ENCODE data around the gene CCDC142.
"Not testable (repeated sequence)": the region's sequence is repeated elsewhere in the genome, so short reads cannot be mapped to it uniquely, and the experiment has no call there.

Gene CCDC142

DNA sequence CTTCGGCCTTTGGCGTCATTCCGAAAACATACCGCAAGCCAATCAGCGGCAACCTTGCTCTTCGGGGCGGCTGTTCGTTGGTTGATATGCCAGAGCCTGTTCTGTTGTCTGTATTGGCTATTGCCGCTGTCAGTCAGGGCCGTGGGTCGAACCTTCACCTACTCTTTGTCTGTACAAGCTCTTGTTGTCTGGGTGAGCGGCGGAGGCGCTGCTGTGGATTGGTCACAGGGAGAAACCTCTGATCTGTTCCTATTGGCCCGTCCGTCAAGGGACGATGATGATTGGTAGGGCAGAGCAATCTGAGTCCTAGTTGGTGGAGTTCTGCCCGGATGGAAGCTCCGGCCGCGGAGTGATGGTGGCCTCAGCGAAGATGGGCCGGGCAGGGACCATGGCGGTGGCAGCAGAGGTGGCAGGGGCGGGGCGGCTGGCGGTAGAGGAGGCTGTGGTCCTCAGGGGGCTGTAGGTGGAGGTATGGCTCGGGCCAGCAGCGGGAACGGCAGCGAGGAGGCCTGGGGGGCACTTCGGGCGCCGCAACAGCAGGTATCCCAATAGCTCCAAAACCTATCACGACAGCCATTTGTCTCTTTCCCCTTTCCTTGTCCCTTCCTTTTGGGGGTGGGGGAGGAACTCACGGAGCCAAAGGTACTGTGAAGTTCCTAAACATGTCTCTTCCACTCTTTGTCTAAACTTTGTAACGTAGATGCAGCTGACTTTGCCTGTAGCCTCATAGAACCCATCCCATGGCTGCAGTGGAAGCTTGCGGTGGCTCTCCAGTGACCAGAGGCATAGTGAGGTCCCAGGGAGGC lies 24.5 kb downstream of the CCDC142 start, which contains the start of gene WBP1:
WBP1 (plus strand) TSS at position 307 of the 806 bp plus-strand sequence; CDS start at position 472, 165 bp downstream.
- no peaks in the 10 kb centered on the region for H3K9me3 ChIP-seq (ENCODE audit: insufficient read depth, low read depth, low read length)
- peaks cover 10% of the 10 kb centered on the region for H3K4me1 ChIP-seq (ENCODE audit: insufficient read depth, low read length)
- peaks cover 17% of the 10 kb centered on the region for H3K36me3 ChIP-seq (ENCODE audit: insufficient read depth, low read depth, low read length)
- peak within 1 kb of the TSS; percentile 97 for H3K9ac ChIP-seq (ENCODE audit: low read depth, low read length)
- H3K4me3 ChIP-seq (ENCODE audit: low read length): peak within 1 kb of the TSS; percentile 95
- peak within 1 kb of the TSS; percentile 97 for H3K27ac ChIP-seq (ENCODE audit: low read length)
- no peaks in the 10 kb centered on the region for H3K27me3 ChIP-seq (ENCODE audit: insufficient read depth, low read length)

DNA sequence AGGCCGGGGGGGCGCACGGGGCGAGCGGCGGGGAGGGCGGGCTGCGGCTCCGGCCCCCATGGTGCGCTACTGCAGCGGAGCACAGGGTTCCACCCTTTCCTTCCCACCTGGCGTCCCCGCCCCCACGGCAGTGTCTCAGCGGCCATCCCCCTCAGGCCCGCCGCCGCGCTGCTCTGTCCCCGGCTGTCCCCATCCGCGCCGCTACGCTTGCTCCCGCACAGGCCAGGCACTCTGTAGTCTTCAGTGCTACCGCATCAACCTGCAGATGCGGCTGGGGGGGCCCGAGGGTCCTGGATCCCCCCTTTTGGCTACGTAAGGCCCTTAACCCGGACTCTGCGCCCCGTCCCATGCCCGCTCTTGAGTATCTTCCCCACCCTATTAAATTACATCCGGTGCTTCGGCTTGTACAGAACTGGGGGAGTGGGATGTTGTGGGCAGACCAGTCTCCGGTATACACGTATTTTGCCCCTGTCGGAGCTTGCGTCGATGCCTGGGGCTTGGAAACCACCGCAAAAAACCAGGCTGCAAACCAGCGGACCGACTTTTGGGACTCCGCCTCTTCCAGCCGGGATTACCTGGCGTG lies 25.2 kb downstream of the CCDC142 start:
- Histone ChIP-seq H3K27ac (ENCODE audit: low read length) (peak overlapping the region; percentile 97), H3K4me1 (ENCODE audit: insufficient read depth, low read length) (peaks cover 10% of the 10 kb centered on the region), H3K9me3 (ENCODE audit: insufficient read depth, low read depth, low read length) (no peaks in the 10 kb centered on the region), H3K36me3 (ENCODE audit: insufficient read depth, low read depth, low read length) (peaks cover 10% of the 10 kb centered on the region), H3K9ac (ENCODE audit: low read depth, low read length) (peak overlapping the region; percentile 97), H3K27me3 (ENCODE audit: insufficient read depth, low read length) (no peaks in the 10 kb centered on the region), H3K4me3 (ENCODE audit: low read length) (peak overlapping the region; percentile 95)

DNA sequence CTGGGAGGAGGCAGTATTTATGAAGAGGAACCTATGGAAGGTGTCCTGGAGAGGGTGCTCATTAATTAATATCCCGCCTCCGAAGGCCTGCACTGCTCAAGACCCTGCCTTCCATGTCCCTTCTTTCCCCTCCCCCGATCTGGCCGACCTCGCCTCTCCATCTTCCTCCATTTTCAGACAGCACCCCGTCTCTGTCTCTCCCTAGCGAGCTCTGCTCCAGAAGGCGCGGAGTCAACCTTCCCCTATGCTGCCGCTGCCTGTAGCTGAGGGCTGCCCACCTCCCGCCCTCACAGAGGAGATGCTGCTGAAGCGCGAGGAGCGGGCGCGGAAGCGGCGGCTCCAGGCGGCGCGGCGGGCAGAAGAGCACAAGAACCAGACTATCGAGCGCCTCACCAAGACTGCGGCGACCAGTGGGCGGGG lies 25.7 kb downstream of the CCDC142 start:
- no peaks in the 10 kb centered on the region for H3K9me3 ChIP-seq (ENCODE audit: insufficient read depth, low read depth, low read length)
- H3K27me3 ChIP-seq (ENCODE audit: insufficient read depth, low read length): no peaks in the 10 kb centered on the region
- peak overlapping the region; percentile 18 for H3K27ac ChIP-seq (ENCODE audit: low read length)
- H3K36me3 ChIP-seq (ENCODE audit: insufficient read depth, low read depth, low read length): peaks cover 5% of the 10 kb centered on the region; the same call in 1 of the 2 replicates
- peaks cover 10% of the 10 kb centered on the region for H3K4me1 ChIP-seq (ENCODE audit: insufficient read depth, low read length)
- H3K4me3 ChIP-seq (ENCODE audit: low read length): peak overlapping the region; percentile 95
- H3K9ac ChIP-seq (ENCODE audit: low read depth, low read length): peak overlapping the region; percentile 97

DNA sequence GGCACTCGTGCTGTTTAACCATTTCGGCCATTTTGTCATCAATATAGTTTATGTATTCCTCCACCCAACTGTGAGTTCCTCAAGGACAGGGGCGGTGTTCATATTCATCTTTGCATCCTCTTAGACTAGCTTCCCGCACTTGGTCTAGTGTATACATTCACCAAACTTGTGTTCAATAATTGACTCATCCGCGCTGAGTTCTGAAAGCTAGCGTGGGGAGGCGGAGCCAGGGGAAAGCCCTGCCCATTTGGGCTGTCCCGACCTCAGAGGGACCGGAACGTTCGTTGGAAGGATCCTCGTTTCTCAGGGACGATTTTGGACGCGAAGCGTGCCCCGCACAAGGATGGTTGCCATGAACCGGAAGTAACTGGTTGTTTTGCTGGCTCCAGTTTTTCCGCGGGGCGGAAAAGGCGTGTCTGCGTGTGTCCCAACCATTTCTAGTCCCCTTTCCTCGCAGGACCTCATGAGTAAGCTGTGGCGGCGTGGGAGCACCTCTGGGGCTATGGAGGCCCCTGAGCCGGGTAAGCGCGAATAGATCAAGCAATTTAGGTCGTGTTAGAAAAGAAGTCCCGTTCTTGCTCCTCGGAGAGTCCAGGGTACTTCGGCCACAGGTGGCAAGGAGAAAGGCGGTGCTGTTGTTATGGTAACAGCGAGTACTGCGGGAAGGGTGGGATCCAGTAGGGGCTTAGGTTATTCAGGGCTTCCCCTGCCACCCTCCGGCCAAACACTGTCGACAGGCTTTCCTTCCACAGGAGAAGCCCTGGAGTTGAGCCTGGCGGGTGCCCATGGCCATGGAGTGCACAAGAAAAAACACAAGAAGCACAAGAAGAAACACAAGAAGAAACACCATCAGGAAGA lies 27.9 kb downstream of the CCDC142 start, which contains the start of gene INO80B:
INO80B (plus strand) TSS at position 434 of the 858 bp plus-strand sequence; CDS start at position 464, 30 bp downstream.
- Histone ChIP-seq H3K9me3 (ENCODE audit: insufficient read depth, low read depth, low read length) (no peaks in the 10 kb centered on the region), H3K9ac (ENCODE audit: low read depth, low read length) (peak within 1 kb of the TSS; percentile 66; the same call in 1 of the 2 replicates), H3K36me3 (ENCODE audit: insufficient read depth, low read depth, low read length) (no peaks in the 10 kb centered on the region), H3K27ac (ENCODE audit: low read length) (peak within 1 kb of the TSS; percentile 32), H3K4me3 (ENCODE audit: low read length) (peak within 1 kb of the TSS; percentile 88), H3K27me3 (ENCODE audit: insufficient read depth, low read length) (no peaks in the 10 kb centered on the region), H3K4me1 (ENCODE audit: insufficient read depth, low read length) (peaks cover 10% of the 10 kb centered on the region)

DNA sequence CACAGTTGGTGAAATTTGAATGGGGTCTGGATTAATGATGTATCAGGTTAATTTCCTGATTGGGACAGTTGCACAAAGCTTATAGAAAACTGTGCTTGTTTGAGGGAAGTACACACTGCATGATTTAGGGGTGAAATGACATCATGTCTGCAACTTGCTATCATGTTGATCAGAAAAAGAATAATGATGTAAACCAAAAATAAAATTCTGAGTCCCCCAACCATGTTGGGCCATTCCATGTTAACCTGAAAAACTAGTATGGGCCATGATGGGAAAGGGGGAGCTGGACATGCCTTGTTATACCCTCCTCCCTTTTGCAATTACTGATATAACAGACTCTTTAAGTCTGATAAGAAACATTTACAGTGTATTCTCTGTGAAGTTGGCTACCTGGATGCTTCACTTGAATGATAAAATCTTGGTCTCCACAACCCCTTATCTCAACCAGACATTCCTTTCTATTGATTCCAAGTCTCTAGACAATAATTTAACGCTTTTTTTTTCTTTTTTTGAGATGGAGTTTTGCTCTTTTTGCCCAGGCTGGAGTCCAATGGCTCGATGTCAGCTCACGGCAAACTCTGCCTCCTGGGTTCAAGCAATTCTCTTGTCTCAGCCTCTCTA lies 32.1 kb downstream of the CCDC142 start:
- H3K4me3 ChIP-seq (ENCODE audit: low read length): no peak overlapping the region
- H3K9me3 ChIP-seq (ENCODE audit: insufficient read depth, low read depth, low read length): no peaks in the 10 kb centered on the region
- H3K27ac ChIP-seq (ENCODE audit: low read length): no peak overlapping the region
- H3K9ac ChIP-seq (ENCODE audit: low read depth, low read length): no peak overlapping the region
- peaks cover 3% of the 10 kb centered on the region; the same call in 1 of the 2 replicates for H3K4me1 ChIP-seq (ENCODE audit: insufficient read depth, low read length)
- H3K27me3 ChIP-seq (ENCODE audit: insufficient read depth, low read length): no peaks in the 10 kb centered on the region
- no peaks in the 10 kb centered on the region for H3K36me3 ChIP-seq (ENCODE audit: insufficient read depth, low read depth, low read length)

DNA sequence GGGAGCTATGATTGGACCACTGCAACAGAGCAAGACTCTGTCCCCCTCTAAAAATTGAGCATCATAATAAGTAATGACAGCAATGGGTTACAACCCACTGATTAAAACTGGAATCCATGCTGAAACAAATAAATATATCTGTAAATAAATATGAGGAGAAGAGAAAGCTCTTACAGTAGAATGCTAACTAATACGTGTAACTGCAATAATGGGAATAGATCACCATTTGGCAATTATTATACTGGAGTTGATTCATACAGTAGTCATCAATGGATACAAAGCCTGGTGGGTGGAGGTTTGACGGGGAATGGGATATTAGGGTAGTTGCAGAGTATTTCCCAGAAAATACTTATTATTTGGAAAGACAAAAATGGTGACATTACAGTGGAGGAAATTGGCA lies 34.0 kb downstream of the CCDC142 start:
- Histone ChIP-seq H3K27ac (ENCODE audit: low read length) (no peak overlapping the region), H3K4me3 (ENCODE audit: low read length) (no peak overlapping the region), H3K27me3 (ENCODE audit: insufficient read depth, low read length) (peaks cover 9% of the 10 kb centered on the region; the same call in 1 of the 2 replicates), H3K9me3 (ENCODE audit: insufficient read depth, low read depth, low read length) (no peaks in the 10 kb centered on the region), H3K36me3 (ENCODE audit: insufficient read depth, low read depth, low read length) (no peaks in the 10 kb centered on the region), H3K4me1 (ENCODE audit: insufficient read depth, low read length) (no peaks in the 10 kb centered on the region), H3K9ac (ENCODE audit: low read depth, low read length) (no peak overlapping the region)

DNA sequence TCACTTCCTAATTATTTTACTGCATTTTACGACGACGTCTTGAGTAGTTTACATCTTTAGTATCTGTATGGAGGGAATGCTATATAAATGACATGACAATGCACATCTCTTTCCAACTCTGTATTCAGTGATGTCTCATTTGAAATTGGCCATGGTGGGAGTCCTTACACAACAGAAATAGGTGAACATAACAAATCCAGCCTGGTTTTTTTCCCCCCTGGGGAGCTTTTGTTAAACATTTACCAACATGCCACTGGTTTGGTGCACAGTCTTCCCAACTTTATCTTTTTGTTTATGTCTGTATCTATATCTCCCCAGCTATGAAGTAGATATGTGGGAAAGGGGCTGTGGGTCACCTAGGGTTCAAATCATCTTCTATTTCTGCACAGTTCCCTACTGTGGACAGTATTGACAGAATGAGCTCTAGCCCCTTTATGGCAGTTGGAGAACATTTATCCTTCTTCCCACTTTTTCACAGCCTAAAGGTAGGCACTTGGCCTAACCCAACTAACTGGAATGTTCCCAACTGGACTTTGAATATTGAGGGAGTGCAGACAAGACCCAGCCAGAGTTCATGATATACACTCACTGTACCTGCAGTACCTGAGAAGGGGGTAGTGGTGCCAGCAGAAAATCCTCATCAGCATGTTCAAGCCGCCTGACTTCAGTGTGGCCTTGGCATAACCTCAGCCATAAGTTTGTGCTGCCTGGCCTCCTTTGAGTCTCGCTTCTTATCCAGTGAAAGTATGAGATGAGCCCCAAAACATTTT lies 35.4 kb downstream of the CCDC142 start:
- H3K27ac ChIP-seq (ENCODE audit: low read length): no peak overlapping the region
- no peaks in the 10 kb centered on the region for H3K9me3 ChIP-seq (ENCODE audit: insufficient read depth, low read depth, low read length)
- no peak overlapping the region for H3K9ac ChIP-seq (ENCODE audit: low read depth, low read length)
- no peaks in the 10 kb centered on the region for H3K4me1 ChIP-seq (ENCODE audit: insufficient read depth, low read length)
- H3K4me3 ChIP-seq (ENCODE audit: low read length): no peak overlapping the region
- H3K27me3 ChIP-seq (ENCODE audit: insufficient read depth, low read length): peaks cover 11% of the 10 kb centered on the region; the same call in 1 of the 2 replicates
- no peaks in the 10 kb centered on the region for H3K36me3 ChIP-seq (ENCODE audit: insufficient read depth, low read depth, low read length)

DNA sequence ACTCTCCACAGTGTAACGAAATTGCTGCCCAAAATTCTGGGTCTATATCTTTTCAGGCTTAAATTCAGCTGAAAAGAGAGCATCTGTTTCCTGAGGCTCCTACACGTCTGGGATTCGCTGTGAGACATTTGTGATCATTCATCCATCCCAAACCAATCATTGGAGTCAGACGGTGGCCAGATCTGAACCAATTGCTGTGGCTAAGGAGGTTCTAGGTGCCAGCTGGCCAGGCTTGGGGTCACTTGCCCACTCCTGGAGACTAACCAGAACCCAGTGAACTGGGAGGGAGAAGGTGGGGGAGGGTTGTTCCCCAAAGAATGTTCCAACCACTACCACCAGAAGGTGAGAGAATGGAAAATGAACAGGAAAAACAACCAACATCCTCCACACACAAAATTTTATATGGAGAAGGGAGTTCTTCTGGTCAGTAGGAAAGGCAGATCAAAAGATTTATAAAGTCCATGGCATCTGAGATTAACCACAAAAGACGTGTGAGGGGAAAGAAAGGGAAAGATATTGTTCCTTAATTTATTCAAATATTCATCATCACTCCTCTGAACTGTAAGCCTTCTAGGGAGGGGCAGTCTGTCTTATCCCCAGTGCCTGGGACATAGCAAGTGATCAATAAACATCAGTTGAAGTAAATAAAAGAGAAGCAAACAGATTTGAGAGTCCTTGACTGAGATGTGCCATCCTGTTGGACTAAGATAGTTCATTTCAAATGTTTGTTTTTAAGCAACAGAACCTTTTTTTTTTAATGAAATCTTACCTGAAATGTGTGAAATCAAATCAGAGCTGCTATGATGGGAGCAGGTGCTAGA lies 38.1 kb downstream of the CCDC142 start:
- Histone ChIP-seq H3K9me3 (ENCODE audit: insufficient read depth, low read depth, low read length) (no peaks in the 10 kb centered on the region), H3K36me3 (ENCODE audit: insufficient read depth, low read depth, low read length) (no peaks in the 10 kb centered on the region), H3K9ac (ENCODE audit: low read depth, low read length) (no peak overlapping the region), H3K27me3 (ENCODE audit: insufficient read depth, low read length) (peaks cover 24% of the 10 kb centered on the region; the same call in 1 of the 2 replicates), H3K27ac (ENCODE audit: low read length) (no peak overlapping the region), H3K4me1 (ENCODE audit: insufficient read depth, low read length) (peaks cover 4% of the 10 kb centered on the region; the same call in 1 of the 2 replicates), H3K4me3 (ENCODE audit: low read length) (no peak overlapping the region)

DNA sequence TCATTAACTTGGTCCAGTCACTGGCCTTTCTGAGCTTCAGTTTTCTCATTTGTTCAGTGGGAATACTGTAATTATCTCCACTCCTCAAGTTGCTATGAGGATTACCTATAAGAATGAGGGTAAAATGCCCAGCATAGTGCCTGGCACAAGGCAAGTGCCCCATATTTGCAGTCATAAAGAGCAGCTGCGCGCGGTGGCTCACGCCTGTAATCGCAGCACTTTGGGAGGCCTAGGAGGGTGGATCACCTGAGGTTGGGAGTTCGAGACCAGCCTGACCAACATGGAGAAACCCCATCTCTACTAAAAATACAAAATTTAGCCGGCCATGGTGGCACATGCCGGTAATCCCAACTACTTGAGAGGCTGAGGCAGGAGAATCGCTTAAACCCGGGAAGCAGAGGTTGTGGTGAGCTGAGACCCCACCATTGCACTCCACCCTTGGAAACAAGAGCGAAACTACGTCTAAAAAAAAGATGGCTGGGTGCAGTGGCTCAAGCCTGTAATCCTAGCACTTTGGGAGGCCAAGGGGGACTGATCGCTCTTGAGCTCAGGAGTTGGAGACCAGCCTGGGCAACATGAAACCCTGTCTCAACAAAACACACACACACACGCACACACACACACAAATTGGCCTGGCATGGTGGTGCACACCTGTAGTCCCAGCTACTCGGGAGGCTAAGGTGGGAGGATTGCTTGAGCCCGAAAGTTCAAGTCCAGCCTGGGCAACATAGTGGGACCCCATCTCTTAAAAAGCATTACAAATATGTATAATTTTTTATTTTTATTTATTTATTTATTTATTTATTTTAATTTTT lies 40.1 kb downstream of the CCDC142 start:
- H3K27ac ChIP-seq (ENCODE audit: low read length); H3K36me3 ChIP-seq (ENCODE audit: insufficient read depth, low read depth, low read length); H3K9me3 ChIP-seq (ENCODE audit: insufficient read depth, low read depth, low read length): not testable (repeated sequence)
- Histone ChIP-seq H3K27me3 (ENCODE audit: insufficient read depth, low read length) (peaks cover 24% of the 10 kb centered on the region; the same call in 1 of the 2 replicates), H3K9ac (ENCODE audit: low read depth, low read length) (peak overlapping the region; percentile 92; the same call in 1 of the 2 replicates), H3K4me1 (ENCODE audit: insufficient read depth, low read length) (peaks cover 22% of the 10 kb centered on the region), H3K4me3 (ENCODE audit: low read length) (peak overlapping the region; percentile 94)
